Caki2 (cell line): Measurements from ENCODE around the gene PRAMEF13. TPM values are rescaled to one million over a fixed set of nuclear protein-coding genes. Genes with fewer than 3 reads are reported as not detected.
"Not testable (repeated sequence)": the region's sequence is repeated elsewhere in the genome, so short reads cannot be mapped to it uniquely, and the experiment has no call there.

Experiments
- DNase-seq: peaks from one replicate; pipeline ENCODE4 v3.0.0-alpha.2; 2015; ENCODE audit warnings: low read depth
- in situ Hi-C: cut with HindIII; loops from 2 replicates; pipeline ENCODE4 v1.10.0; 2016; ENCODE audit warnings: low sequenced_read_pairs, low pct_unique_long_range_greater_than_20kb, mixed read lengths
- total RNA-seq: library from RNA; depleted of rRNA; stranded (reverse); fragments of >200 nt; shearing (Covaris generic); gene quantifications from 2 replicates; pipeline ENCODE4 v1.2.3, GENCODE V29; 2014; ENCODE audit warnings: low replicate concordance; rRNA removed

The PRAMEF13 gene
- total RNA-seq, 1 experiment from 2014 or later, result not detected

DNA sequence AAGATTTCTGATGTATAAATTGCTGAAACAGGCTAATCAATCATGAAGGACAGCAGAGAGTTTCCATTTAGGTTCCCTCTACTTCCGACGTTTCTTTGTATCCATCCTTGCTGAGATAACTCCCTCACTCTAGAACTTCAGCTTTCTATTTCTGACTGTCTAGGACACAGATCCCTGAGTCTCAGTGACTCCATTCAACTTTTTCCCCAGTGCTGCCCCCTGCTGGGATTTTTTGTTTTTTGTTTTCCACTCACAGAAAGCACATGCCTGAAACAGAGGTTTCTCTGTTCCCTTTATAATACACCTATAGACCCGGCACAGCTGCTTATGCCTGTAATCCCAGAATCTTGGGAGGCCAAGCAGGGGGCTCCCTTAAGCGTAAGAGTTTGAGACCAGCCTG lies 21.6 kb upstream of the PRAMEF13 start:
- in situ Hi-C loops, result not testable (repeated sequence)

DNA sequence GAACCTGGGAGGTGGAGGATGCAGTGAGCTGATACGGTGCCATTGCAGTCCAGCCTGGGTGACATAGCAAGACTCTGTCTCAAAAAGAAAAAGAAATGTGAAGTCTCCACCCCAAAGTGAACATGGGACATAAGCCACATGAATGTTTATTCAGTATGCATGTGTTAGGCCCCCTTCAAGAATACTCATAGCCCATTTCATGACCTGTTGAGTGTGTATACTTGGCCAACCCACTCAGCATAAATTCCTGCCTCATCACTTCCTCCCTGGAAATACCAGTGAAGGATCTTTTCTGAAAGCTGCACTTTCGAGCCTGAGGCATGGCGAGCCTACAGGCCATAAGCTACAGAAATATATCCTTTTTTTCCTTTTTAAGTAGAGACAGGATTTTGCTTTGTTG lies 18.0 kb upstream of the PRAMEF13 start:
- DNase-seq, in situ Hi-C loops: not testable (repeated sequence)

More for the DNA sequence above, 21.6 kb upstream of the PRAMEF13 start:
- not testable (repeated sequence) for DNase-seq

DNA sequence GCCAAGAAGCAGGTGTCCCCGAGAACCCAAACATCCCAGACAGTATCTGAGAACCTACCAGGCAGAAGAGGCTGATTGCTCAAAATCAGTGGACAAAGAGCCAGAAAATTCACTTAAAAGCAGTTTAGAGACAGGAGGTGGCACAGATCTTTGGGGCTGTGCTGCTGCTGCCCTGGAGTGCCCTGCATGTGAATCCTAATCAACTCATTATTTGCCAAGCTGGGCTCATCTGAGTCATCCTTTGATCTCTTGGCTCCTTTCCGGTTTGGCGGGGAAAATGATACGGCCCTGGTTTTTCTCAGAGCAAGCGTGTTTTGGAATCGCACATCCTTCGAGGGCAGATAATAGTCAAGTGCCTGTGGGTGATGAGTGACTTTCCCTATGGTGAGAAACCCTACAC lies 15.4 kb upstream of the PRAMEF13 start:
- in situ Hi-C loops, result not testable (repeated sequence)

DNA sequence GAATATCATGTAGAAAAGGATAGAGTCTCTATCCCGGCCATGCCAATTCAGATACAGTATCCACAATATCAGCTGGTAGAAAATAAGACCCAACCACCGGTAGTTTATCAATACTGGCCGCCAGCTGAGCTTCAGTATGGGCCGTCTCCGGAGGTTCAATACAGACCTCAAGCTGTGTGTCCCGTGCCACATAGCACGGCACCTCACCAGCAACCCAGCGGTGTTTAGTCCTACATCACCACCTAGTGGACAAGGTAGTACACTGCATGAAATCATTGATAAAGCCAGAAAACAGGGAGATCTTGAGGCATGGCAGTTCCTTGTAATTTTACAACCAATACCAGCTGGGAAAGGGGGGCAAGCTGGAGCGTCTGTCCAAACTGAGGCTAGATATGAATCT lies 7.5 kb upstream of the PRAMEF13 start:
- DNase-seq, in situ Hi-C loops: not testable (repeated sequence)

More for the DNA sequence above, 15.4 kb upstream of the PRAMEF13 start:
- DNase-seq, result not testable (repeated sequence)

DNA sequence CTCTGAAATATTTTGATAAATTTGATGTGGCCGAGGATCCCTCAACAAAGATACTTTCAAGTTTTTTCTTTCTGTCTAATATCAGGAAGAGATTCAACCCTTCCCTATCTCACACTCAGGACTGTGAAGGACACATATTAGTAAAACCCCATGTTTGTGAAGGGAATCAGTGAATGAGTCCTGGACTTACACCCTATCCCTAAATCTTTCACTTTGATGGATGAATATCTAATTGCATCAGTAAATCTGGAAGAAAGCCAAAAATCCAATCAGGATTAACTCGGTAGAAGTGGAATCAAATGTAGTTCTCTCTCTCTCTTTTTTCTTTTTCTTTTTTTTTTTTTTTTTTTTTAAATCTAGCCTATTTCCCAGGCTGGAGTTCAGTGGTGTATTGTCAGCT lies 29.7 kb downstream of the PRAMEF13 start, which contains the start of gene PRAMEF9:
PRAMEF9 (plus strand) TSS at position 301 of the 400 bp plus-strand sequence. CDS start 3,433 bp downstream, outside the sequence.
- in situ Hi-C loops, DNase-seq: not testable (repeated sequence)

DNA sequence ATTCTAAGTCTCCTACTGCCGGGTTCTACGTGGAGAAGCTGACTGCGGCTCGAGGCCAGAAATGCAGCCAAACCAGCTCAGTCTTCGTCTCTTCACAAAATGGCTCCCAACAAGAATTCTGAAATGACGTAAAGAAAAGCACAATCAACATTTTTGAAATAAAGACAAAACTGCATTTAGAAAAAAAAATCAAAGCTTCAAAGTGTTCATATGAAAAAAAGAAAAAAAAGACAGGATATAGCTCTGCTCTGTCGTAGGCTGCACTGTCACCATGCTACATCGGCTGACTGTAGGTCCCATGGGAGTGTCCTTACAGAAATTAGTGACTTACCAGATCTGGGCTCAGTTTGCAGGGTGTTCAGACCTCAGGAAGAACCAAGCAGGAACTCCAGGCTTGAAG lies 35.7 kb downstream of the PRAMEF13 start, which contains the start of gene HNRNPCL4:
HNRNPCL4 (minus strand) TSS at position 101 of the 400 bp plus-strand sequence. CDS start 164 bp downstream, outside the sequence.
- DNase-seq, in situ Hi-C loops: not testable (repeated sequence)

DNA sequence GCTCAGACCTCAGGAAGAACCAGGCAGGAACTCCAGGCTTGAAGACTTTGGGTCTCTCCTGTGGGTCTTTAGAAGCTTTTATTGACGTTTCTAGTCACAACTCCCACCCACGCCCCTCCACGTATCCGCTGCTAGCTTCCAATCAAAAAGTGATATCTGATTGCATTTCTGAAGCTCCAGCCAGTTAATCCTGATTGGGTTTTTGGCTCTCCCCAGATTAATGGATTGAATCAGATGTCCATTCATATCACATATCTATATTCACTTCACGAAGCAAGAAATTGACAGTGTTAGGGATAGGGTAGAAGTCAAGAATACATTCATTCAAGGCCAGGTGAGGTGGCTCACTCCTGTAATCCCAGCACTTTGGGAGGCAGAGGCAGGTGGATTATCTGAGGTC lies 45.3 kb downstream of the PRAMEF13 start, which contains the start of gene PRAMEF26:
PRAMEF26 (minus strand) TSS at position 101 of the 400 bp plus-strand sequence. CDS start 2,914 bp downstream, outside the sequence.
- DNase-seq, in situ Hi-C loops: not testable (repeated sequence)

Other genes with a start within 250 kb of the PRAMEF13 start
- gene PRAMEF27, start 144.8 kb downstream of the PRAMEF13 start, total RNA-seq, result not detected in 2 replicates
- gene HNRNPCL3, start 140.6 kb downstream of the PRAMEF13 start, total RNA-seq, result not detected in 2 replicates
- gene PRAMEF25, start 130.6 kb downstream of the PRAMEF13 start, total RNA-seq, result not detected in 2 replicates
- not detected in 2 replicates for gene HNRNPCL2, start 84.6 kb downstream of the PRAMEF13 start, total RNA-seq
- gene PRAMEF26, start 45.4 kb downstream of the PRAMEF13 start, total RNA-seq, result not detected in 2 replicates
- not detected in 2 replicates for gene HNRNPCL4, start 35.8 kb downstream of the PRAMEF13 start, total RNA-seq
- not detected in 2 replicates for gene PRAMEF9, start 29.6 kb downstream of the PRAMEF13 start, total RNA-seq
- not detected in 2 replicates for gene PRAMEF18, start 24.7 kb upstream of the PRAMEF13 start, total RNA-seq
- gene PRAMEF5, start 52.8 kb upstream of the PRAMEF13 start, total RNA-seq, result not detected in 2 replicates
- not detected in 2 replicates for gene PRAMEF8, start 83.7 kb upstream of the PRAMEF13 start, total RNA-seq
- gene PRAMEF33, start 102.1 kb upstream of the PRAMEF13 start, total RNA-seq, result not detected in 2 replicates
- gene PRAMEF15, start 114.2 kb upstream of the PRAMEF13 start, total RNA-seq, result not detected in 2 replicates
- gene PRAMEF14, start 145.7 kb upstream of the PRAMEF13 start, total RNA-seq, result not detected in 2 replicates
- not detected in 2 replicates for gene PRAMEF19, start 170.5 kb upstream of the PRAMEF13 start, total RNA-seq
- not detected in 2 replicates for gene PRAMEF17, start 188.2 kb upstream of the PRAMEF13 start, total RNA-seq
- not detected in 2 replicates for gene PRAMEF20, start 209.0 kb upstream of the PRAMEF13 start, total RNA-seq